Ecto neural progenitor cell (in vitro differentiated cells): Measurements from ENCODE around the gene B4GALT2.
A peak's percentile ranks its signal among the peaks of the same experiment; 100 is the strongest.

Experiments
- DNase-seq: peaks from one replicate; pipeline ENCODE4 v3.0.0-alpha.2; 2018; ENCODE audit warnings: low spot score

B4GALT2 gene

GRCh38 chr1:43978551-43979260 is at the start of gene B4GALT2:
TSS of gene B4GALT2 (plus strand) at chr1:43979210. CDS start at chr1:43981161, 1,951 bp downstream.
- DNase-seq: peak; percentile 63

DNA sequence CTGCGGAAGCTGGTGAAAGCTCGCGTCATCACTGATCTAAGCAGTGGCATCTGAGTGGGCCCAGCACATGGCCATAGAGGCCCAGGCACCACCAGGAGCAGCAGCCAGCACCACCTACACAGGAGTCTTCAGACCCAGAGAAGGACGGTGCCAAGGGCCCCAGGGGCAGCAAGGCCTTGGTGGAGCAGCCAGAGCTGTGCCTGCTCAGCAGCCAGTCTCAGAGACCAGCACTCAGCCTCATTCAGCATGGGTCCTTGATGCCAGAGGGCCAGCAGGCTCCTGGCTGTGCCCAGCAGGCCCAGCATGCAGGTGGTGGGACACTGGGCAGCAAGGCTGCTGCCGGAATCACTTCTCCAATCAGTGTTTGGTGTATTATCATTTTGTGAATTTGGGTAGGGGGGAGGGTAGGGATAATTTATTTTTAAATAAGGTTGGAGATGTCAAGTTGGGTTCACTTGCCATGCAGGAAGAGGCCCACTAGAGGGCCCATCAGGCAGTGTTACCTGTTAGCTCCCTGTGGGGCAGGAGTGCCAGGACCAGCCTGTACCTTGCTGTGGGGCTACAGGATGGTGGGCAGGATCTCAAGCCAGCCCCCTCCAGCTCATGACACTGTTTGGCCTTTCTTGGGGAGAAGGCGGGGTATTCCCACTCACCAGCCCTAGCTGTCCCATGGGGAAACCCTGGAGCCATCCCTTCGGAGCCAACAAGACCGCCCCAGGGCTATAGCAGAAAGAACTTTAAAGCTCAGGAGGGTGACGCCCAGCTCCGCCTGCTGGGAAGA is 48.7 kb upstream of the B4GALT2 start:
- DNase-seq: no peak

GRCh38 chr1:43930949-43931275 is 48.1 kb upstream of the B4GALT2 start:
- no peak for DNase-seq

- DNase-seq: no peak
Measured at GRCh38 chr1:43931711-43932660, 47.0 kb upstream of the B4GALT2 start.

GRCh38 chr1:43932786-43933385 is 46.1 kb upstream of the B4GALT2 start:
- DNase-seq: no peak

GRCh38 chr1:43933386-43934100 is 45.5 kb upstream of the B4GALT2 start, which contains the start of gene ARTN:
TSS of gene ARTN (plus strand) at chr1:43933801. CDS start at chr1:43935657, 1,856 bp downstream.
- DNase-seq: peak; percentile 82

- DNase-seq: peak; percentile 90
Measured at GRCh38 chr1:43934101-43934985, 44.7 kb upstream of the B4GALT2 start.

- DNase-seq: no peak
Measured at GRCh38 chr1:43934986-43935324, 44.1 kb upstream of the B4GALT2 start.

- DNase-seq: peak; percentile 62
Measured at GRCh38 chr1:43935711-43936427, 43.1 kb upstream of the B4GALT2 start.

GRCh38 chr1:43936431-43937151 is 42.4 kb upstream of the B4GALT2 start:
- DNase-seq: peak; percentile 73

- DNase-seq: no peak
Measured at GRCh38 chr1:43937179-43937865, 41.7 kb upstream of the B4GALT2 start.

DNA sequence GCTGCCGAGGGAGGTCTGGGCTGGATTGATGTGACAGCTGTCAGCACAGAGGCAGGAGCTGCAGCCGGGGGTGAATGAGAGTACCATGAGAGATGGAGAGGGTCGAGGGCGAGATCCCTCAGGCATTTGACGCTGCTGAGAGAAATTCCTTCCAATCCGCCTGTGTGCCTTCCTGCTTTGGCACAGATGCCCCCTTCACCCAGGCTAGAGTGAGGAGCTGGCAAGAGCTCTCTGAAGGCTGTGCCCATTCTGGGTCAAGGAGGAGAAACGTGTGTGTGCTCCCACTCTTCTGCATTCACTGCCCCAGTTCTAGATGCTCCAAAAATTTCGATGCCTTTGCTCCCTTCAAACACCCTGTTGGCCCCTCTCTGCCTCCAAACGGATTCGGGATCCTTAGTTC is 40.6 kb upstream of the B4GALT2 start:
- DNase-seq: no peak

- DNase-seq: no peak
Measured at GRCh38 chr1:43938892-43939587, 40.0 kb upstream of the B4GALT2 start.

GRCh38 chr1:43942411-43942810 is 36.6 kb upstream of the B4GALT2 start:
- DNase-seq: no peak

- DNase-seq: no peak
Measured at GRCh38 chr1:43944860-43945259, 34.1 kb upstream of the B4GALT2 start.

GRCh38 chr1:43945674-43946235 is 33.3 kb upstream of the B4GALT2 start:
- DNase-seq: no peak
